Breast epithelium (tissue), 4 donors: ENCODE data around the gene DGKB. TPM values are rescaled to one million over a fixed set of nuclear protein-coding genes. Genes with fewer than 3 reads are reported as not detected.

Source experiments
- DNase-seq, 2 donors: peaks; one replicate each; pipeline ENCODE4 v3.0.0-alpha.2; 2019; ENCODE audit warnings: low spot score in 2 of 2
- H3K27ac ChIP-seq, 2 donors: fragments of 200-600 bp; sonication (generic) in 1 of 2; one replicate each; pipeline ENCODE4 v1.5.1; 2016 to 2019; ENCODE audit warnings: mild to moderate bottlenecking in 1 of 2
- H3K27me3 ChIP-seq, 2 donors: fragments of 200-600 bp; sonication (generic) in 1 of 2; one replicate each; pipeline versions ENCODE4 v1.5.1 to v1.6.0; 2017 to 2019; ENCODE audit warnings: control low read depth in 1 of 2, mild to moderate bottlenecking in 1 of 2
- H3K36me3 ChIP-seq: fragments of 200-600 bp; one replicate; pipeline ENCODE4 v1.5.1; 2019
- H3K4me1 ChIP-seq, 2 donors: fragments of 200-600 bp; sonication (generic); one replicate each; pipeline ENCODE4 v1.5.1; 2016 to 2019; ENCODE audit warnings: control low read depth in 1 of 2
- H3K4me3 ChIP-seq, 3 donors: fragments of 200-600 bp; sonication (generic); 1 replicate in 2 of 3; 2 replicates in 1 of 3; pipeline ENCODE4 v1.5.1; 2016 to 2019; ENCODE audit warnings: mild to moderate bottlenecking in 3 of 3, moderate library complexity in 2 of 3
- H3K9me3 ChIP-seq, 2 donors: fragments of 200-600 bp; sonication (generic) in 1 of 2; one replicate each; pipeline ENCODE4 v1.5.1; 2016 to 2019; ENCODE audit warnings: control low read depth in 1 of 2
- CTCF ChIP-seq, 3 donors: fragments of 450-650 bp; IDR thresholded peaks; one replicate each; pipeline ENCODE4 v1.5.1; 2016 to 2017; ENCODE audit warnings: antibody characterized with exemption in 3 of 3, mild to moderate bottlenecking in 3 of 3, moderate library complexity in 3 of 3
- POLR2A ChIP-seq: fragments of 450-650 bp; IDR thresholded peaks from one replicate; pipeline ENCODE4 v1.6.1; 2016; ENCODE audit warnings: antibody characterized with exemption, mild to moderate bottlenecking, moderate library complexity
- POLR2AphosphoS5 ChIP-seq, 3 donors: sonication (generic); formaldehyde crosslinking; IDR thresholded peaks; one replicate each; pipeline ENCODE4 v1.6.1; 2017; ENCODE audit warnings: antibody characterized with exemption in 3 of 3
- intact Hi-C: fragments of 100-400 bp; cut with DNase I; formaldehyde crosslinking; loops from one replicate; pipeline ENCODE4 v1.15.1; 2023; ENCODE audit warnings: low total_unique reads
- total RNA-seq, 3 donors: library from RNA; depleted of rRNA; stranded (reverse); fragments of >200 nt; gene quantifications; one replicate each; pipeline ENCODE4 v1.1.0, GENCODE V29; 2016

The DGKB gene
- total RNA-seq, 3 donors from 2014 or later, result 0.16 to 0.44 (median 0.33) TPM

- Histone ChIP-seq H3K4me3 (no peak overlapping the region), H3K27me3 (no peaks in the 10 kb centered on the region), H3K36me3 (no peaks in the 10 kb centered on the region), H3K9me3 (no peaks in the 10 kb centered on the region), H3K27ac (no peak overlapping the region), H3K4me1 (no peaks in the 10 kb centered on the region)
- intact Hi-C loops, result no loop called here
- TF ChIP-seq POLR2AphosphoS5 (IDR thresholded peaks at IDR 0.05) (no peak), POLR2A (no peak), CTCF (IDR thresholded peaks at IDR 0.05) (no peak)
- no peak for DNase-seq
Measured at GRCh38 chr7:14322724-14323123, 579.8 kb downstream of the DGKB start.

- TF ChIP-seq POLR2A (no peak), POLR2AphosphoS5 (IDR thresholded peaks at IDR 0.05) (no peak), CTCF (IDR thresholded peaks at IDR 0.05) (no peak)
- Histone ChIP-seq H3K4me1 (no peaks in the 10 kb centered on the region), H3K4me3 (no peak overlapping the region)
Measured at GRCh38 chr7:14321947-14322346, 580.6 kb downstream of the DGKB start.

GRCh38 chr7:14309432-14309831 lies 593.1 kb downstream of the DGKB start:
- H3K27ac ChIP-seq, result no peak overlapping the region
- intact Hi-C loops, result no loop called here
- H3K36me3 ChIP-seq, result no peaks in the 10 kb centered on the region
- DNase-seq, result no peak
- TF ChIP-seq CTCF (IDR thresholded peaks at IDR 0.05) (no peak), POLR2AphosphoS5 (IDR thresholded peaks at IDR 0.05) (no peak), POLR2A (no peak)
- H3K4me3 ChIP-seq, result no peak overlapping the region
- H3K27me3 ChIP-seq, result no peaks in the 10 kb centered on the region
- H3K9me3 ChIP-seq, result no peaks in the 10 kb centered on the region
- no peaks in the 10 kb centered on the region for H3K4me1 ChIP-seq

More at GRCh38 chr7:14321947-14322346, 580.6 kb downstream of the DGKB start:
- no peak overlapping the region for H3K27ac ChIP-seq
- DNase-seq, result no peak
- H3K9me3 ChIP-seq, result no peaks in the 10 kb centered on the region
- intact Hi-C loops, result no loop called here
- H3K27me3 ChIP-seq, result no peaks in the 10 kb centered on the region
- H3K36me3 ChIP-seq, result no peaks in the 10 kb centered on the region

- no peak overlapping the region for H3K27ac ChIP-seq
- H3K9me3 ChIP-seq, result no peaks in the 10 kb centered on the region
- H3K36me3 ChIP-seq, result no peaks in the 10 kb centered on the region
- no peaks in the 10 kb centered on the region for H3K27me3 ChIP-seq
- DNase-seq, result no peak
- H3K4me1 ChIP-seq, result no peaks in the 10 kb centered on the region
- intact Hi-C loops, result no loop called here
- no peak overlapping the region for H3K4me3 ChIP-seq
- no peak for TF ChIP-seq POLR2AphosphoS5 (IDR thresholded peaks at IDR 0.05)
- TF ChIP-seq CTCF (IDR thresholded peaks at IDR 0.05), result no peak
- TF ChIP-seq POLR2A, result no peak
Measured at GRCh38 chr7:14305233-14305866, 597.2 kb downstream of the DGKB start.

- no peaks in the 10 kb centered on the region for H3K4me1 ChIP-seq
- no peak for DNase-seq
- no peaks in the 10 kb centered on the region for H3K36me3 ChIP-seq
- H3K9me3 ChIP-seq, result no peaks in the 10 kb centered on the region
- intact Hi-C loops, result no loop called here
- no peak for TF ChIP-seq POLR2A
- no peak for TF ChIP-seq POLR2AphosphoS5 (IDR thresholded peaks at IDR 0.05)
- no peak for TF ChIP-seq CTCF (IDR thresholded peaks at IDR 0.05)
- H3K4me3 ChIP-seq, result no peak overlapping the region
- H3K27me3 ChIP-seq, result no peaks in the 10 kb centered on the region
- H3K27ac ChIP-seq, result no peak overlapping the region
Measured at GRCh38 chr7:14303536-14303935, 599.0 kb downstream of the DGKB start.
